NCI-H748 treated with DMSO at 0.1 percent for 48 hours (cell line): ENCODE results near the gene TRAPPC3L.

Experiments used
- DNase-seq: peaks from one replicate; lab custom pipeline; 2025; lab: John Stamatoyannopoulos, UW

TRAPPC3L gene

DNA sequence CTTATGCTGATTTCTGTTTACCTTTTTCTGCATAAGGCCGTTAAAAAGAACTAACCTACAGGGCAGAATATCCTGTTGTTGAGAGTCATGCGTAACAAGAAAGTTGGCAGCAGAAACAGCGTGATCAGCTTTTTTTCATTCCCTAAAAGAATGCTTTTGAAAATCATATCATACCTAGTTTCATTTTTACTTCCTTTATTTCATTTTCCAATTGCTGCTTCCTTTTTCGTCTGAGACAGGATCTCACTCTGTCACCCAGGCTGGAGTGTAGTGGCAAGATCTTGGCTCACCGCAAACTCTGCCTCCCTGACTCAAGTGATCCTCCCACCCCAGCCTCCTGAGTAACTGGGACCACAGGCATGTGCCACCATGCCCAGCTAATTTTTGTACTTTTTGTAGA, 80.2 kb downstream of the TRAPPC3L start:
- DNase-seq, result no peak

DNA sequence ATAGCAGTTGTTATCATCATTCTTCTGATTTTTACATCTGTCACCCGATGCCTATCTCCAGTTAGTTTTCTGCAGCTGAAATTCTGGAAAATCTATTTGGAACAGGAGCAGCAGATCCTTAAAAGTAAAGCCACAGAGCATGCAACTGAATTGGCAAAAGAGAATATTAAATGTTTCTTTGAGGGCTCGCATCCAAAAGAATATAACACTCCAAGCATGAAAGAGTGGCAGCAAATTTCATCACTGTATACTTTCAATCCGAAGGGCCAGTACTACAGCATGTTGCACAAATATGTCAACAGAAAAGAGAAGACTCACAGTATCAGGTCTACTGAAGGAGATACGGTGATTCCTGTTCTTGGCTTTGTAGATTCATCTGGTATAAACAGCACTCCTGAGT, 82.2 kb downstream of the TRAPPC3L start:
- no peak for DNase-seq

DNA sequence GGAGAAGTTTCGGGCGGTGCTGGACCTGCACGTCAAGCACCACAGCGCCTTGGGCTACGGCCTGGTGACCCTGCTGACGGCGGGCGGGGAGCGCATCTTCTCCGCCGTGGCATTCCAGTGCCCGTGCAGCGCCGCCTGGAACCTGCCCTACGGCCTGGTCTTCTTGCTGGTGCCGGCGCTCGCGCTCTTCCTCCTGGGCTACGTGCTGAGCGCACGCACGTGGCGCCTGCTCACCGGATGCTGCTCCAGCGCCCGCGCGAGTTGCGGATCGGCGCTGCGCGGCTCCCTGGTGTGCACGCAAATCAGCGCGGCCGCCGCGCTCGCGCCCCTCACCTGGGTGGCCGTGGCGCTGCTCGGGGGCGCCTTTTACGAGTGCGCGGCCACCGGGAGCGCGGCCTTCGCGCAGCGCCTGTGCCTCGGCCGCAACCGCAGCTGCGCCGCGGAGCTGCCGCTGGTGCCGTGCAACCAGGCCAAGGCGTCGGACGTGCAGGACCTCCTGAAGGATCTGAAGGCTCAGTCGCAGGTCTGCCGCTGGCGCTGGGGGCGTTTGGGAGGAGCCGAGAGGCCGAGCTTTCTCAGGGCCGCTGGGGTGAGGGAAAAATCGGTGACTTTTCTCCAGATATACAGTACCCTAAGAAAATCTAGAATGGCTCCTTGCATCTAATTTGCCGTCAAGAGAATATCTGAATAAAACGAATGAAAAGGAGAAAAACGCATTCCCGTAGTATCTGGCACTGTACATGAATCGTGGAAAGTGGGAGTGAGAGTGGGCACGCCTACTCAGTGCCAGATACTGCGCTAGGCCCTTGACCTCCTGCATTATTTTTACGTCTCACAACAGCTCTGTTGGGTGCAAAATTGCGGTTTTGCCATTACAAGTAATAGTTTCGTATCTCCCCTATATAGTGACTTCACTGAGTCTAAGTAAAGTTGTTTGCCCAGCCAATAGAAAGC, 83.3 kb downstream of the TRAPPC3L start:
- peak; percentile 22 for DNase-seq

DNA sequence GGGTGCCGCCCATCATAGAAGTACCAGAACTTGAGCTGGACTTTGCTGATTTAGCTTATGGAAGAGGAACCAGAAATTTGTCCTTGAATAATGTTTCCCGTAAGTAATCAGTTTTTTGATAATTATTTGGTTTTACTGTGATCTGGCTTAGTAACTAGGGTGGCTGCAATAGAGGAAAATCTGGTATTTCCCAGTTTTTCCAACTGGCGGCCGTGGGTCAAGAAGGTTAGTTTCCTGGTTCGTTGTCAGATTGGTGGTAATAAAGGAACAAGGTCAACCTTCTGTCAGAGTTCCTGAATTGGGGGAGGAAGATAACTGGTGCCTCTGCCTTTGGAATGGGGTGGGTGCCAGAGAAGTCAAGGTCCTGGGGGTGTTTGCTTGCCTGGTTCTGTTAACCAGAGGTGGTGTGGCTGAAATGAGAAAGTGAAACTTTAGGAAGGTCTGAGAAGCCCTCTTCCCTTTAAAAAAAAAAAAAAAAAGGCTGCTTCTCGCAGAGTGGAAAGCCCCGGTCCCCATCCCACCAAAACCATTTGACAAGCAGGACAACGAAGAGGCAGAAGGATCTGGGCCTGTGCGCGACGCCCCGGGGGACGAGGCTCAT, 84.1 kb downstream of the TRAPPC3L start, which contains the start of gene CALHM6:
TSS of gene CALHM6 (plus strand) at position 45 of the 601 bp plus-strand sequence. CDS start at position 600, 555 bp downstream.
- DNase-seq, result no peak

DNA sequence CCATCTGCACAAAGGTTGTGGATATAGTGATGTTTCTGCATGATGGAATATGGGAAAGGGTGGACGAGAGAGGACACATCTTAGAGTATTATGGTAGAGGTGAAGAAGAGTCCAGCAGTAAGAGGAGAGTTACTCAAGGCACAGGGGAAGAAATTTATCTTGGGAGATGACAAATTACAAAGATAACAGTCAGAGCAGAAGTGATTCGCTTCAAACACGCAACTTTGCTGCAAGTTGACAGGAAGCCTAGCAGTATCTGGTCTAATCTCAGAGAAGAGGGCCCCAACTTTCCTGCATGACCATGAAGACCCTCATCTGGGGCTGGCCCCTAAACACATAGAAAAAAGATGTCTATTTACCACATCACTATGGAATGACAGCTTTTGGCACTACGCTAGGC, 85.6 kb downstream of the TRAPPC3L start:
- no peak for DNase-seq

- DNase-seq, result no peak
Measured at GRCh38 chr6:116458264-116458663, 87.2 kb downstream of the TRAPPC3L start.

GRCh38 chr6:116456927-116457326, 88.6 kb downstream of the TRAPPC3L start:
- no peak for DNase-seq

- no peak for DNase-seq
Measured at GRCh38 chr6:116456106-116456505, 89.4 kb downstream of the TRAPPC3L start.

DNA sequence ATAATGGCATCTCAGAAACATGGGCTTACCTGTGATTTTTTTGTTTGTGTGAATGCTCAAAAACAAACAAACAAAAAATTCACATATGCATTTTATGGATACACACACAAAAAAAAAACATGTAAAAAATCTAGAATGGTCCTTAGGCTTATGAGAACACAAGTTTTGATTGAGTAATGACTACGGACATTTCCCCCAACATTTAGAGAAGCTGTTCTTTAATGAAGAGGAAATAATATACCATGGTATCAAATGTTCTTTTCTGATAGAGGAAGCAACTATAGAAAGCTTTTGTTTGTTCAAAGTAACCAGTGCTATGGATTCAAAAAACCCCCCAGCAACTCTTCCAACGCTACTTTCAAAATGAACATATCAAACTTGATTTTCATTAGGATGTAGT, 93.0 kb downstream of the TRAPPC3L start:
- DNase-seq, result no peak

DNA sequence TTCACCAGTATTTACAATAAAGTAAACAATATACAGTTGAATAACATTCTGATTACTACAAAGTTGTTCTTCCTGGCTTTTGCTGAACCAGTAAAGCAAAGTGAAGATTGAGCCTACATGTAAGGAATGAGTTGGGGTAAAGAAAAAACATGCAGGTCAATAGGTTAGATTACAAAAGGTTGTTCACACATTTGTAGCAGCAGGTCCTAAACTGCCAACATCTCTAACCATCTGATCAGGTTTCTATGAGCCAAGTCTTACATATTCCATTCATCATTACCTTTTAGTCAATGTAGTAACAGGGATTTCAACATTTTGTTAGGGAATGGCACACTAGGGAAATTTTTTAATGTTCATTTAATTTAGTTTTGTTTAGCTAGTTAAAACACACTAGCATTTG, 93.6 kb downstream of the TRAPPC3L start:
- no peak for DNase-seq

- no peak for DNase-seq
Measured at GRCh38 chr6:116450769-116451740, 94.4 kb downstream of the TRAPPC3L start.

GRCh38 chr6:116450185-116450710, 95.2 kb downstream of the TRAPPC3L start:
- no peak for DNase-seq

DNA sequence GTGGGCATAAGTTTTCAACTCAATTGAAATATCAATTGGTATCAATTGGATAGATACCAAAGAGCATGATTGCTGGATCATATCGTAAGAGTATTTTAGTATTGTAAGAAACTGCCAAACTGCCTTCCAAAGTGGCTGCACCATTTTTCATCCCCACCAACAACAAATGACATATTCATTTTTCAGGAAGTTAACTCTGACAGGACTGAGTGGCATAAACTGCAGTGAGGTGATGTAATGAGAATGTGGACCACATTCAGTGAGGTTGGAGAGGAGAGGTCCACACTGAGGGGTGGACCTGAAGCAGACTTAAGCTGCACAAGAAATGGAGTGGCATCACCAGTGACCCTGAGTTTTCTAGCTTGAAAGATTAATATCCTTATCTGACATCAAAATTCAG, 95.9 kb downstream of the TRAPPC3L start:
- no peak for DNase-seq

- DNase-seq, result no peak
Measured at GRCh38 chr6:116447496-116448011, 97.9 kb downstream of the TRAPPC3L start.

DNA sequence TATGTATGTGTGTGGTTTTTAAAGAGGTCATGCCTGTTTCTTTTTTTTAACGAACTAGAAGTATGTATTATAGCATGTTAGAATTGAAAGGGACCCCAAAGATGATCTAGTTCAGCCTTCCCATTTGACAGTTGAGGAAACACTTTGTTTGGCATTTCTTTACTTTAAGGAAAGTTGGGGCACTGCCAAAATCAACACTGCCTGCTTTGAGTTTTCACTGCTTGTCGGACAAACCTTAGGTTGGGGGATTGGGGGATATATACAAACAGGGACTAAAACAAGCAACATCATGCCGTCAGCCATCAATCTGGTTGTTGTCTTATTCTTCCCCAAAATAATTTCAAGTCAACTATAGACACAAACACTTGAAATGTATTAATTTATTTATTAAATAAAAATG, 98.4 kb downstream of the TRAPPC3L start:
- DNase-seq, result no peak

- no peak for DNase-seq
Measured at GRCh38 chr6:116446399-116446798, 99.1 kb downstream of the TRAPPC3L start.

- DNase-seq, result no peak
Measured at GRCh38 chr6:116445102-116445501, 100.4 kb downstream of the TRAPPC3L start.
